GM19395 (cell line): ENCODE data around the gene USF2.

Source experiments
- ATAC-seq: cut with Tn5 transposase; IDR thresholded peaks from one replicate; pipeline ENCODE4 v1.9.1; 2021; ENCODE audit warnings: mild to moderate bottlenecking, moderate library complexity; ENCODE audit not compliant: unreplicated experiment

The USF2 gene

GRCh38 chr19:35264268-35265125, 4.3 kb upstream of the USF2 start:
- no peak for ATAC-seq

- no peak for ATAC-seq
Measured at GRCh38 chr19:35265126-35265899, 3.4 kb upstream of the USF2 start.

- ATAC-seq: no peak
Measured at GRCh38 chr19:35265900-35266519, 2.8 kb upstream of the USF2 start.

- no peak for ATAC-seq
Measured at GRCh38 chr19:35266520-35267352, 2.0 kb upstream of the USF2 start.

GRCh38 chr19:35267353-35267817, 1.4 kb upstream of the USF2 start:
- ATAC-seq: no peak

GRCh38 chr19:35267818-35268535, 785 bp upstream of the USF2 start:
- ATAC-seq: no peak

GRCh38 chr19:35269438-35270117, 816 bp downstream of the USF2 start:
- peak; percentile 56 for ATAC-seq

- no peak for ATAC-seq
Measured at GRCh38 chr19:35270381-35270811, 1.6 kb downstream of the USF2 start.

- ATAC-seq: no peak
Measured at GRCh38 chr19:35271546-35271945, 2.8 kb downstream of the USF2 start.

- no peak for ATAC-seq
Measured at GRCh38 chr19:35272122-35272719, 3.5 kb downstream of the USF2 start.

GRCh38 chr19:35272954-35273649, 4.3 kb downstream of the USF2 start:
- ATAC-seq: no peak

GRCh38 chr19:35273686-35274259, 5.0 kb downstream of the USF2 start:
- no peak for ATAC-seq

GRCh38 chr19:35274323-35274722, 5.6 kb downstream of the USF2 start:
- no peak for ATAC-seq

- no peak for ATAC-seq
Measured at GRCh38 chr19:35276706-35277281, 8.0 kb downstream of the USF2 start.

GRCh38 chr19:35278578-35279284, 10.0 kb downstream of the USF2 start:
- ATAC-seq: no peak

- ATAC-seq: no peak
Measured at GRCh38 chr19:35279374-35279773, 10.6 kb downstream of the USF2 start.
